HepG2 (cell line): Measurements from ENCODE around the gene CLEC20A. TPM values are rescaled to one million over a fixed set of nuclear protein-coding genes. Genes with fewer than 3 reads are reported as not detected.

Experiments
- ATAC-seq: fragments of 200-7000 bp; cut with Tn5 transposase; 3 replicates; pipeline ENCODE4 v1.9.1; 2020; ENCODE audit warnings: mild to moderate bottlenecking, moderate library complexity
- BruUV-seq: library from RNA; stranded (reverse); fragments of 400-500 nt; replicated peaks from 2 replicates; lab custom pipeline; 2021; lab: Mats Ljungman, UMichigan
- CTCF ChIA-PET: fragments of 300-600 bp; formaldehyde crosslinking; extraction: SDS; loops from one replicate; lab custom pipeline; 2021; ENCODE audit warnings: low total read pairs, inconsistent platforms, low intra/inter-chr PET ratio; lab: Yijun Ruan, JAX
- POLR2A ChIA-PET: fragments of 350-600 bp; sonication (Branson Sonifier 250); formaldehyde crosslinking; loops from one replicate; lab custom pipeline; 2020; ENCODE audit warnings: antibody characterized with exemption, inconsistent platforms; lab: Yijun Ruan, JAX
- DNase-seq: peaks from one replicate; pipeline ENCODE4 v3.0.0-alpha.2; 2015; ENCODE audit warnings: low spot score
- FAIRE-seq: peaks from 3 replicates; lab custom pipeline; 2011; peaks lifted over from hg19 to GRCh38; lab: Jason Lieb, UNC
- H2AFZ ChIP-seq: one replicate; pipeline ENCODE4 v1.6.1; 2011; ENCODE audit warnings: low read length, inconsistent platforms
- H3K27ac ChIP-seq: fragments of 300-600 bp; 3 replicates; pipeline ENCODE4 v1.8.0; 2011; ENCODE audit warnings: mixed run types, mild to moderate bottlenecking, mixed read lengths, low read length, inconsistent platforms; ENCODE audit not compliant: insufficient read depth; ENCODE audit errors: extremely low read length
- H3K27me3 ChIP-seq, 2 experiments: fragments of 200-600 bp in 1 of 2; 2 replicates in 1 of 2; 3 replicates in 1 of 2; pipeline versions ENCODE4 v1.6.0 to v1.8.0; 2011; ENCODE audit warnings: low read length in 2 of 2, mild to moderate bottlenecking in 2 of 2, moderate library complexity in 2 of 2, inconsistent platforms in 1 of 2; ENCODE audit not compliant: insufficient read depth in 2 of 2, control insufficient read depth in 1 of 2
- H3K36me3 ChIP-seq, 2 experiments: fragments of 200-600 bp in 1 of 2; replicated peaks in 1 of 2; 2 replicates in 1 of 2; 3 replicates in 1 of 2; pipeline versions ENCODE4 v1.5.1 to v1.8.0; 2011; ENCODE audit warnings: low read length in 2 of 2, inconsistent platforms in 1 of 2; ENCODE audit not compliant: insufficient read depth in 2 of 2, control insufficient read depth in 1 of 2
- H3K4me1 ChIP-seq: 2 replicates; pipeline ENCODE4 v1.5.1; 2012; ENCODE audit warnings: low read length, inconsistent platforms; ENCODE audit not compliant: insufficient read depth
- H3K4me2 ChIP-seq: 2 replicates; pipeline ENCODE4 v1.6.0; 2011; ENCODE audit warnings: low read depth, low read length, inconsistent platforms
- H3K4me3 ChIP-seq, 3 experiments: fragments of 200-600 bp in 1 of 3; sonication (generic), shearing (Covaris generic) in 1 of 3; replicated peaks in 1 of 3; 2 replicates each; pipeline ENCODE4 v1.5.1; 2011 to 2016; ENCODE audit warnings: low read length in 3 of 3, inconsistent platforms in 2 of 3, low read depth in 2 of 3, mild to moderate bottlenecking in 2 of 3, control low read depth in 1 of 3, mixed read lengths in 1 of 3; ENCODE audit not compliant: insufficient read depth in 1 of 3
- H3K79me2 ChIP-seq: one replicate; pipeline ENCODE4 v1.6.1; 2011; ENCODE audit warnings: low read length, inconsistent platforms; ENCODE audit not compliant: insufficient read depth
- H3K9ac ChIP-seq: 2 replicates; pipeline ENCODE4 v1.6.0; 2011; ENCODE audit warnings: mild to moderate bottlenecking, low read depth, low read length, inconsistent platforms; ENCODE audit not compliant: insufficient read depth
- H3K9me3 ChIP-seq: 2 replicates; pipeline ENCODE4 v1.5.1; 2012; ENCODE audit warnings: mild to moderate bottlenecking, low read length
- H4K20me1 ChIP-seq: 2 replicates; pipeline ENCODE4 v1.6.0; 2011; ENCODE audit warnings: inconsistent platforms, mild to moderate bottlenecking, low read length, moderate library complexity; ENCODE audit not compliant: insufficient read depth
- CCDC6 ChIP-seq: sonication (generic); formaldehyde crosslinking; IDR thresholded peaks from 2 replicates; pipeline ENCODE4 v1.8.1; 2022; ENCODE audit warnings: mild to moderate bottlenecking, missing genetic modification reagents, moderate library complexity
- CTCF ChIP-seq: sonication (generic); formaldehyde crosslinking; IDR thresholded peaks from 2 replicates; pipeline ENCODE4 v1.5.0; 2020; ENCODE audit warnings: mild to moderate bottlenecking, missing genetic modification reagents, moderate library complexity
- DPF2 ChIP-seq: sonication (generic); formaldehyde crosslinking; IDR thresholded peaks from 2 replicates; pipeline ENCODE4 v1.4.0; 2020; ENCODE audit warnings: mild to moderate bottlenecking, low read depth, missing genetic modification reagents, borderline replicate concordance
- EED ChIP-seq: sonication (generic); formaldehyde crosslinking; IDR thresholded peaks from 2 replicates; pipeline ENCODE4 v1.5.0; 2020; ENCODE audit warnings: mild to moderate bottlenecking, missing genetic modification reagents
- FOXP1 ChIP-seq, 2 experiments: fragments of 450-650 bp in 1 of 2; IDR thresholded peaks; 2 replicates each; pipeline ENCODE4 v1.6.1; 2017 to 2018; ENCODE audit warnings: antibody characterized with exemption in 1 of 2
- LCORL ChIP-seq, 2 experiments: fragments of 450-650 bp in 1 of 2; sonication (generic) in 1 of 2; formaldehyde crosslinking in 1 of 2; IDR thresholded peaks; 2 replicates each; pipeline versions ENCODE4 v1.5.0 to v1.6.1; 2017 to 2020; ENCODE audit warnings: antibody characterized with exemption in 1 of 2, missing genetic modification reagents in 1 of 2
- PATZ1 ChIP-seq: sonication (generic); formaldehyde crosslinking; IDR thresholded peaks from 2 replicates; pipeline ENCODE4 v1.4.0; 2020; ENCODE audit warnings: missing genetic modification reagents
- PRDM4 ChIP-seq: sonication (generic); formaldehyde crosslinking; IDR thresholded peaks from 2 replicates; pipeline ENCODE4 v1.9.0; 2021; ENCODE audit warnings: missing genetic modification reagents, borderline replicate concordance
- RAD21 ChIP-seq: fragments of 450-650 bp; formaldehyde crosslinking; IDR thresholded peaks from 2 replicates; pipeline ENCODE4 v1.5.0; 2020; ENCODE audit warnings: mild to moderate bottlenecking
- RFX5 ChIP-seq: IDR thresholded peaks from 2 replicates; pipeline ENCODE4 v1.6.1; 2011; ENCODE audit warnings: low read depth, low read length, improper control_type of control experiment
- SMC3 ChIP-seq: IDR thresholded peaks from 2 replicates; pipeline ENCODE4 v1.6.1; 2011; ENCODE audit warnings: low read length, improper control_type of control experiment
- STAG1 ChIP-seq: sonication (generic); formaldehyde crosslinking; IDR thresholded peaks from 2 replicates; pipeline ENCODE4 v1.4.0; 2020; ENCODE audit warnings: missing genetic modification reagents
- TEAD3 ChIP-seq: optimal IDR thresholded peaks from 2 replicates; pipeline ENCODE3; 2016; ENCODE audit warnings: borderline replicate concordance
- TFDP1 ChIP-seq: IDR thresholded peaks from 2 replicates; pipeline ENCODE4 v1.6.1; 2016; ENCODE audit warnings: missing compliant biosample characterization, missing genetic modification reagents, borderline replicate concordance
- XRCC5 ChIP-seq: fragments of 200-400 bp; formaldehyde crosslinking; optimal IDR thresholded peaks from 2 replicates; pipeline ENCODE3; 2017; ENCODE audit warnings: mild to moderate bottlenecking, low read length
- ZNF354B ChIP-seq: sonication (generic); formaldehyde crosslinking; IDR thresholded peaks from 2 replicates; pipeline ENCODE4 v1.8.0; 2022; ENCODE audit warnings: mild to moderate bottlenecking, missing genetic modification reagents
- ZNF883 ChIP-seq: sonication (generic); formaldehyde crosslinking; IDR thresholded peaks from 2 replicates; pipeline ENCODE4 v1.5.1; 2020; ENCODE audit warnings: mild to moderate bottlenecking, missing genetic modification reagents; ENCODE audit errors: not compliant biosample characterization
- WGBS: methylation state at CpG from one replicate; pipeline ENCODE4 v1.1.6; 2017; ENCODE audit warnings: low lambda C conversion rate; 5-methylcytosine and 5-hydroxymethylcytosine counted together
- in situ Hi-C: cut with HindIII; loops from 2 replicates; pipeline ENCODE4 v1.10.0; 2017; ENCODE audit warnings: low pct_unique_long_range_greater_than_20kb; ENCODE audit not compliant: extremely low pct_ligation_motif_present
- intact Hi-C: fragments of 100-400 bp; cut with micrococcal nuclease; formaldehyde crosslinking; loops from one replicate; pipeline ENCODE4 v1.10.0; 2022; ENCODE audit not compliant: unreplicated experiment
- polyA plus RNA-seq, 8 experiments: library from polyadenylated mRNA; depleted of rRNA in 3 of 8; stranded (reverse) in 7 of 8; unstranded in 1 of 8; fragments of >200 nt; fragmentation: Illumina TruSeq in 4 of 8; extraction: Trizol in 4 of 8; gene quantifications; 2 replicates each; pipeline versions ENCODE4 v1.2.1 to v1.2.3, GENCODE V29; 2011 to 2016; ENCODE audit warnings: low read depth in 4 of 8, missing spikeins in 1 of 8, mixed read lengths in 1 of 8; ENCODE audit not compliant: insufficient read depth in 1 of 8
- total RNA-seq, 5 experiments: library from RNA; depleted of rRNA; stranded (reverse); fragments of >200 nt; fragmentation: Illumina TruSeq; extraction: Trizol; gene quantifications; 2 replicates each; pipeline ENCODE4 v1.2.3, GENCODE V29; 2016; ENCODE audit warnings: low read depth in 1 of 5

CLEC20A gene
- total and polyA plus RNA-seq, 2 of the 13 experiments (the other 11 are each of a cell fraction or from before 2014, with no cell fraction given) = not detected

- ChIA-PET POLR2A (no interaction called here), CTCF (interaction anchor here (1.2 to 1.3 kb wide), 4 partner anchors 191 to 252 kb away, joined by 3 to 7 read pairs (median 4); no protein-coding TSS in a partner anchor)
- no peak overlapping the region for H3K4me3 ChIP-seq
- H3K36me3 ChIP-seq = no peaks in the 10 kb centered on the region
- TF ChIP-seq ZNF354B (no peak), PATZ1 (CRISPR knock-in tag) (no peak), RFX5 (no peak), LCORL (IDR thresholded peaks at IDR 0.05) (no peak), LCORL (CRISPR knock-in tag; IDR thresholded peaks at IDR 0.05) (no peak), CCDC6 (CRISPR knock-in tag) (no peak), SMC3 (peak; percentile 27; the same call in 1 of the 2 replicates), ZNF883 (CRISPR knock-in tag) (no peak), TFDP1 (CRISPR knock-in tag) (no peak), TEAD3 (CRISPR knock-in tag) (peak; percentile 47), DPF2 (CRISPR knock-in tag) (no peak), CTCF (peak; percentile 82), STAG1 (peak; percentile 64), PRDM4 (CRISPR knock-in tag) (no peak), FOXP1 (IDR thresholded peaks at IDR 0.05) (no peak), FOXP1 (CRISPR knock-in tag; IDR thresholded peaks at IDR 0.05) (no peak), RAD21 (0 out of 2 replicates have a peak, but pooled peaks have one; percentile 25), EED (no peak), XRCC5 (peak; percentile 37)
- WGBS = 0% methylated on average over 3 of the region's 5 CpGs
- no peak overlapping the region for H3K4me2 ChIP-seq
- H3K79me2 ChIP-seq = no peaks in the 10 kb centered on the region
- peaks cover 0 to 12% of the 10 kb centered on the region in 2 experiments; a peak in 3 of 5 replicates for H3K27me3 ChIP-seq
- H4K20me1 ChIP-seq = no peaks in the 10 kb centered on the region
- ATAC-seq = peak; percentile 85
- in situ Hi-C loops = loop anchor here (10.0 kb wide), 1 partner anchor 207 kb away; no protein-coding TSS in a partner anchor
- DNase-seq = peak; percentile 45
- no peak overlapping the region for H2AFZ ChIP-seq
- H3K4me1 ChIP-seq = peaks cover 13% of the 10 kb centered on the region; the same call in 1 of the 2 replicates
- peak; percentile 40 for FAIRE-seq
- no TSS peak for BruUV-seq
- no peak overlapping the region for H3K27ac ChIP-seq
- H3K9ac ChIP-seq = no peak overlapping the region
- intact Hi-C loops = loop anchor here (2.0 kb wide), 2 partner anchors 191 to 201 kb away; no protein-coding TSS in a partner anchor
- H3K9me3 ChIP-seq = no peaks in the 10 kb centered on the region
Measured at GRCh38 chr1:178501705-178502329, 5.1 kb upstream of the CLEC20A start.
